ENCODE results near the gene ASH1L. TPM values are rescaled to one million over a fixed set of nuclear protein-coding genes. Genes with fewer than 3 reads are reported as not detected.

ASH1L gene
- total and polyA plus RNA-seq, 9 of the 15 experiments (the other 6 are each of a cell fraction or from before 2014, with no cell fraction given): 2.0 to 23.3 (median 14.6) TPM

DNA sequence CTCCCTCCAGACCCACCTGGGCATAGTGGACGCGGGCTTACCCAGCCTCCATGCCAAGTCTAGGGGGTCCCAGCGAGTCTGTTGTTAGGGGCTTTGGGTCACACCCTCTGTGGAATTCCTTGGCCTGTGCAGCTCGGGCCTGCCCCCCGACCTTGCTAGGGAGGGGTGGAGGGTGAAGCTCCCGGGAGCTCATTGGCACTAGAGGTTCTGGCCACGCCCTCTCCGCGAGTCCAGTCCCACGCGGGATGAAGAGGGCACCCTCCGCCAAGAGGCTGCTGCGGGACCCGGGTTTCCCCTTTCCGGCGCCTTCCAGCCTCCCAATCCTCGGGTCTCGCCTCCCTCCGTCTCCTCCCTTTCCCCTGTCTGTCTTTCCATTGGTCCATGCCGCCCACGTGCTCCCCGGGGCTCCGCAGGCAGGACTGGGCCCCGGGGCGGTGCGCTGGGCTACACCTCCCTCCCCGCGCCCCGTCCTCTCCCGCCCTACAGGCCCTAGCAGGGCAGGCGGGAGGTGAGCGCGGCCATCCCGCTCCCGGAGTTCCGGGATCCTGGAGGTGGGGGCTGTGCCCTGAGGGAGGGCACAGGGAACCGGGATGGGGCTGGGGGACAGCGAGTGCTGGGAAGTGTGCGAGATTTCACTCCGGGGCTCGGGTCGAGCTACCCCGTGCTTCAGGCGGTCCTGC lies 238.4 kb downstream of the ASH1L start (continued):
- no peak for TF ChIP-seq IRF1 (CRISPR knock-in tag; IDR thresholded peaks at IDR 0.05; ENCODE audit: borderline replicate concordance)
- TF ChIP-seq GTF2B (IDR thresholded peaks at IDR 0.05; ENCODE audit: extremely low read depth, insufficient read length): no peak
- TF ChIP-seq RB1 (IDR thresholded peaks at IDR 0.05; ENCODE audit: low read depth): peak; percentile 57; the same call in 1 of the 2 replicates
- no peak for TF ChIP-seq PURB (CRISPR knock-in tag; IDR thresholded peaks at IDR 0.05; ENCODE audit: low read depth)
- TF ChIP-seq HDAC6 (IDR thresholded peaks at IDR 0.05; ENCODE audit: low read depth, low read length): no peak
- TF ChIP-seq SMARCC2 (IDR thresholded peaks at IDR 0.05; ENCODE audit: low read depth): no peak
- 0 out of 2 replicates have a peak, but pooled peaks have one; percentile 19 for TF ChIP-seq TARDBP (IDR thresholded peaks at IDR 0.05)
- TF ChIP-seq EP300 (IDR thresholded peaks at IDR 0.05; ENCODE audit: low read length): no peak
- TF ChIP-seq GTF2F1 (IDR thresholded peaks at IDR 0.05; ENCODE audit: low read depth, low read length): no peak
- no peak for TF ChIP-seq ZNF778 (CRISPR knock-in tag; IDR thresholded peaks at IDR 0.05)
- TF ChIP-seq, protein P1, sequence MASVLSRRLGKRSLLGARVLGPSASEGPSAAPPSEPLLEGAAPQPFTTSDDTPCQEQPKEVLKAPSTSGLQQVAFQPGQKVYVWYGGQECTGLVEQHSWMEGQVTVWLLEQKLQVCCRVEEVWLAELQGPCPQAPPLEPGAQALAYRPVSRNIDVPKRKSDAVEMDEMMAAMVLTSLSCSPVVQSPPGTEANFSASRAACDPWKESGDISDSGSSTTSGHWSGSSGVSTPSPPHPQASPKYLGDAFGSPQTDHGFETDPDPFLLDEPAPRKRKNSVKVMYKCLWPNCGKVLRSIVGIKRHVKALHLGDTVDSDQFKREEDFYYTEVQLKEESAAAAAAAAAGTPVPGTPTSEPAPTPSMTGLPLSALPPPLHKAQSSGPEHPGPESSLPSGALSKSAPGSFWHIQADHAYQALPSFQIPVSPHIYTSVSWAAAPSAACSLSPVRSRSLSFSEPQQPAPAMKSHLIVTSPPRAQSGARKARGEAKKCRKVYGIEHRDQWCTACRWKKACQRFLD (CRISPR knock-in tag; IDR thresholded peaks at IDR 0.05): peak; percentile 18; the same call in 1 of the 2 replicates
- TF ChIP-seq PCBP1 (IDR thresholded peaks at IDR 0.05; ENCODE audit: low read depth, low read length, poor library complexity, severe bottlenecking): peak; percentile 82
- TF ChIP-seq, protein P2, sequence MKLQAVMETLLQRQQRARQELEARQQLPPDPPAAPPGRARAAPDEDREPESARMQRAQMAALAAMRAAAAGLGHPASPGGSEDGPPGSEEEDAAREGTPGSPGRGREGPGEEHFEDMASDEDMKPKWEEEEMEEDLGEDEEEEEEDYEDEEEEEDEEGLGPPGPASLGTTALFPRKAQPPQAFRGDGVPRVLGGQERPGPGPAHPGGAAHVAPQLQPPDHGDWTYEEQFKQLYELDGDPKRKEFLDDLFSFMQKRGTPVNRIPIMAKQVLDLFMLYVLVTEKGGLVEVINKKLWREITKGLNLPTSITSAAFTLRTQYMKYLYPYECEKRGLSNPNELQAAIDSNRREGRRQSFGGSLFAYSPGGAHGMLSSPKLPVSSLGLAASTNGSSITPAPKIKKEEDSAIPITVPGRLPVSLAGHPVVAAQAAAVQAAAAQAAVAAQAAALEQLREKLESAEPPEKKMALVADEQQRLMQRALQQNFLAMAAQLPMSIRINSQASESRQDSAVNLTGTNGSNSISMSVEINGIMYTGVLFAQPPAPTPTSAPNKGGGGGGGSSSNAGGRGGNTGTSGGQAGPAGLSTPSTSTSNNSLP (IDR thresholded peaks at IDR 0.05; ENCODE audit: borderline replicate concordance, low read depth, low read length): no peak
- TF ChIP-seq, protein P3, sequence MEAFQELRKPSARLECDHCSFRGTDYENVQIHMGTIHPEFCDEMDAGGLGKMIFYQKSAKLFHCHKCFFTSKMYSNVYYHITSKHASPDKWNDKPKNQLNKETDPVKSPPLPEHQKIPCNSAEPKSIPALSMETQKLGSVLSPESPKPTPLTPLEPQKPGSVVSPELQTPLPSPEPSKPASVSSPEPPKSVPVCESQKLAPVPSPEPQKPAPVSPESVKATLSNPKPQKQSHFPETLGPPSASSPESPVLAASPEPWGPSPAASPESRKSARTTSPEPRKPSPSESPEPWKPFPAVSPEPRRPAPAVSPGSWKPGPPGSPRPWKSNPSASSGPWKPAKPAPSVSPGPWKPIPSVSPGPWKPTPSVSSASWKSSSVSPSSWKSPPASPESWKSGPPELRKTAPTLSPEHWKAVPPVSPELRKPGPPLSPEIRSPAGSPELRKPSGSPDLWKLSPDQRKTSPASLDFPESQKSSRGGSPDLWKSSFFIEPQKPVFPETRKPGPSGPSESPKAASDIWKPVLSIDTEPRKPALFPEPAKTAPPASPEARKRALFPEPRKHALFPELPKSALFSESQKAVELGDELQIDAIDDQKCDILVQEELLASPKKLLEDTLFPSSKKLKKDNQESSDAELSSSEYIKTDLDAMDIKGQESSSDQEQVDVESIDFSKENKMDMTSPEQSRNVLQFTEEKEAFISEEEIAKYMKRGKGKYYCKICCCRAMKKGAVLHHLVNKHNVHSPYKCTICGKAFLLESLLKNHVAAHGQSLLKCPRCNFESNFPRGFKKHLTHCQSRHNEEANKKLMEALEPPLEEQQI (IDR thresholded peaks at IDR 0.05): no peak
- peak; percentile 82; the same call in 1 of the 2 replicates for TF ChIP-seq PHF8 (IDR thresholded peaks at IDR 0.05; ENCODE audit: borderline replicate concordance, low read length)
- no peak for TF ChIP-seq NCOA1 (IDR thresholded peaks at IDR 0.05; ENCODE audit: low read depth)
- TF ChIP-seq GATAD2A (IDR thresholded peaks at IDR 0.05): no peak
- TF ChIP-seq E2F8 (IDR thresholded peaks at IDR 0.05; ENCODE audit: low read depth, partially characterized antibody): no peak
